ENCODE measurements around the gene FBXO17.

The FBXO17 gene

GRCh38 chr19:38921420-38922274 lies 53.9 kb downstream of the FBXO17 start:
- Histone ChIP-seq H3K27me3 (replicated peaks; ENCODE audit: control insufficient read depth, insufficient read depth, low read length) (no peaks in the 10 kb centered on the region), H3K4me1 (ENCODE audit: control insufficient read depth, insufficient read depth, low read length) (no peaks in the 10 kb centered on the region), H3K9me3 (ENCODE audit: control insufficient read depth, low read length) (no peaks in the 10 kb centered on the region), H3K4me3 (ENCODE audit: low read length) (no peak overlapping the region), H3K36me3 (ENCODE audit: control insufficient read depth, insufficient read depth, low read length, severe bottlenecking) (peaks cover 30% of the 10 kb centered on the region), H3K9ac (ENCODE audit: low read length) (no peak overlapping the region)
- no peak for DNase-seq (ENCODE audit: low read depth)

- H3K9ac ChIP-seq (ENCODE audit: low read length): no peak overlapping the region
These were observed 54.7 kb downstream of the FBXO17 start for GRCh38 chr19:38920602-38921419.

DNA sequence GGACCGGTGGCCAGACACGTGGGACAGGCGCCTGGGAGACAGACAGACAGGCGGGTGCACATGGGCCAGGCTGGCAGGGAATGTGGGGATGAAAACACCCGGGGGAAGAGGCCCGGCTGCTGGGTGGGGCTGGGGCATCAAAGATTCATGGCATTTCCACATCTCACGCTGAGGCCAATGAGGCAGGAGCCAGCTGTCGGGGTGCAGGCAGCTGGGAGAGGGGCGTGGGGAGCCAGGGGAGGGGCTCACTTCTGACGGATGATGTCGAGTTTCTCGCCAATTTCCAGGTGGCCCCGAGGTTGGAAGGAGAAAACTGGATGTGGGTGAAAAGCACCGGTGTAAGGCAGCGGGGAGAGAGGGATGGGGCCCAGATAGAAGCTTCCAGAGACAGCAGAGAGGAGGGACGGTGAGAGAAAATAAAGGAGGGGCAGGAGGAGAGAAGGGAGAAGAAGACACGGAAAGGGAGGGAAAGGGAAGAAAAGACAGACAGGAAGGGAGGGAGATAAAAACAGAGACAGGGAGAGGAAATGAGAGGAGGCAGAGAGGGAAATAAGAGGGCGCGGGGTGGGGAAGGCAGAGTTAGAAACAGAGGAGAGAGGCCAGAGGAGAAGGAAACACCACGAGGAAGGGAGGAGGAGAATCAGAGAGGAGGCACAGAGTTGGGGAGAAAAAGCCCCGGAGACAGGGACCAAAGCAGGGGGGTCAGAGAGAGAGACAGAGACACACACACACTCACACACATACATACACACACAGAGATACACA lies 55.5 kb downstream of the FBXO17 start:
- Histone ChIP-seq H3K36me3 (ENCODE audit: control insufficient read depth, insufficient read depth, low read length, severe bottlenecking) (peaks cover 18% of the 10 kb centered on the region), H3K9me3 (ENCODE audit: control insufficient read depth, low read length) (no peaks in the 10 kb centered on the region), H3K9ac (ENCODE audit: low read length) (no peak overlapping the region), H3K27me3 (replicated peaks; ENCODE audit: control insufficient read depth, insufficient read depth, low read length) (no peaks in the 10 kb centered on the region), H3K4me1 (ENCODE audit: control insufficient read depth, insufficient read depth, low read length) (no peaks in the 10 kb centered on the region), H3K4me3 (ENCODE audit: low read length) (no peak overlapping the region)
- DNase-seq (ENCODE audit: low read depth): no peak

More at GRCh38 chr19:38920602-38921419, 54.7 kb downstream of the FBXO17 start:
- no peak for DNase-seq (ENCODE audit: low read depth)
- Histone ChIP-seq H3K36me3 (ENCODE audit: control insufficient read depth, insufficient read depth, low read length, severe bottlenecking) (peaks cover 25% of the 10 kb centered on the region), H3K27me3 (replicated peaks; ENCODE audit: control insufficient read depth, insufficient read depth, low read length) (no peaks in the 10 kb centered on the region), H3K4me3 (ENCODE audit: low read length) (no peak overlapping the region), H3K9me3 (ENCODE audit: control insufficient read depth, low read length) (no peaks in the 10 kb centered on the region), H3K4me1 (ENCODE audit: control insufficient read depth, insufficient read depth, low read length) (no peaks in the 10 kb centered on the region)

DNA sequence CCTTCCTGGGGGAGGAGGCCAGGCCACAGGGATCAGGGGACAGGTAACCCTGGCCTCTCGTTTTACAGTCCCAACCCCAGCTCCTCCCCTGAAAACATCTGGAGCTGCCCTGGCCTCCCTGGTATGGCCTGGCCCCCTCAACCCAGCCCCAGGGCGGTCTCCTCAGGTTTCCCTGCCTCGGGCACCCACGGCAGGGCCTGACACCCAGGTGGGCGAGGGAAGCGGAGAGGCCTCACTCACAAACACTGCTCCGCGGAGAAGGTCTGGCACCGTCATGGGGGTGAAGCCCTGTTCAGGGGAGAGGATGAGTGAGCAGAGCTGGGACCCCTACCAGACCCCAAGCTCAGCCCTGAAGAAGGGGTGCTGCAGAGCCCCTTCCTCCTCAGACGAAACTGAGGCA lies 57.0 kb downstream of the FBXO17 start:
- Histone ChIP-seq H3K27me3 (replicated peaks; ENCODE audit: control insufficient read depth, insufficient read depth, low read length) (no peaks in the 10 kb centered on the region), H3K4me1 (ENCODE audit: control insufficient read depth, insufficient read depth, low read length) (no peaks in the 10 kb centered on the region), H3K36me3 (ENCODE audit: control insufficient read depth, insufficient read depth, low read length, severe bottlenecking) (peaks cover 10% of the 10 kb centered on the region), H3K4me3 (ENCODE audit: low read length) (no peak overlapping the region), H3K9ac (ENCODE audit: low read length) (no peak overlapping the region), H3K9me3 (ENCODE audit: control insufficient read depth, low read length) (no peaks in the 10 kb centered on the region)
- no peak for DNase-seq (ENCODE audit: low read depth)

DNA sequence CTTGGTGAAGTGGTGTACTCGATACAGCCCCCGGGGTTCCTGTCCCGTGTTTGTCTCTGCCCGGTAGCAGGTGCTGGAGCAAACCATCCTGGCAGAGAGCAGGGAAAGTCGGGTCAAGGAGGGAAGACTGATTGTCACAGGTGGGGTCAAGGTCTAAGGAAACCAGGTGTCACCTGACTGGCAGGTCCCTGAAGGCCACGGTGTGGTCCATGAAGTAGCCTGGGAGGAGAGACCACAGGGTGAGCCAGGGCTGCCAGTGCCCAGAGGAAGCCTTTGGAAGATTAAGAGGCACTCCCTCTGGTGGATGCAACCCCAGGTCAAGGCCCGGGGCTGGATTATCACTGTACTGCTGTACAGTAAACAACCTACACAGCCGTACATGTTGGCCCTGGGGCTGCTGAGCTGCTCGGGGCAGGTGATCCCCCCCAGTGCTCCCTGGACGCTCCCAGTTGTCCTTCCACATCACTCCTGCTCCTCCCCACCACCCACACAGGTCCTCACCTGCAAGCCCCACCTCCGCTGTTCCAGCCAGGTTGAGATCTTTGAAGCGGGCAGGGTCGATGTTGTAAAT lies 57.5 kb downstream of the FBXO17 start:
- Histone ChIP-seq H3K36me3 (ENCODE audit: control insufficient read depth, insufficient read depth, low read length, severe bottlenecking) (peaks cover 10% of the 10 kb centered on the region), H3K9me3 (ENCODE audit: control insufficient read depth, low read length) (no peaks in the 10 kb centered on the region), H3K27me3 (replicated peaks; ENCODE audit: control insufficient read depth, insufficient read depth, low read length) (no peaks in the 10 kb centered on the region), H3K4me1 (ENCODE audit: control insufficient read depth, insufficient read depth, low read length) (no peaks in the 10 kb centered on the region), H3K4me3 (ENCODE audit: low read length) (no peak overlapping the region), H3K9ac (ENCODE audit: low read length) (no peak overlapping the region)
- DNase-seq (ENCODE audit: low read depth): no peak

DNA sequence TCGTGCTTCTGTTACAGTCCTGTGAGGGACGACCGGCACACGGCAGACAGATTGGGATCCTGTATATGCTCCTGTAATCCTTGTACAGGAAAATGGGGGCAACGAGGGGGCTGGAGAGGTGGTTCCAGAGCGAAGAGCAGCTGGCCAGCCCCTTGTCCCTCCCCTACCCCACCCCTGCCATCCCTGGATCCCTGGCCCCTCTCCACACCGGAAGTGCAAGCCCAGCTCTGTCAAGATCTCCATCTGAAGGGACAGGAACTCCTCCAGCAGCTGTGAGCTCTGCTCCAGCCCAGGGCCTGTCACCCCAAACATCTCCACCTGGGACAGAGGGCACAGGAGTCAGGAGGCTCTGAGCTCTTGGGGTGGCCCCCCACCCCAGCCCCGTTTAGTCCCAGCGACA lies 58.0 kb downstream of the FBXO17 start:
- H3K4me1 ChIP-seq (ENCODE audit: control insufficient read depth, insufficient read depth, low read length): no peaks in the 10 kb centered on the region
- DNase-seq (ENCODE audit: low read depth): no peak
- no peak overlapping the region for H3K4me3 ChIP-seq (ENCODE audit: low read length)
- no peak overlapping the region for H3K9ac ChIP-seq (ENCODE audit: low read length)
- H3K9me3 ChIP-seq (ENCODE audit: control insufficient read depth, low read length): no peaks in the 10 kb centered on the region
- peaks cover 9% of the 10 kb centered on the region for H3K36me3 ChIP-seq (ENCODE audit: control insufficient read depth, insufficient read depth, low read length, severe bottlenecking)
- no peaks in the 10 kb centered on the region for H3K27me3 ChIP-seq (replicated peaks; ENCODE audit: control insufficient read depth, insufficient read depth, low read length)

GRCh38 chr19:38915329-38916321 lies 59.9 kb downstream of the FBXO17 start:
- no peak overlapping the region for H3K4me3 ChIP-seq (ENCODE audit: low read length)
- no peaks in the 10 kb centered on the region for H3K4me1 ChIP-seq (ENCODE audit: control insufficient read depth, insufficient read depth, low read length)
- H3K9ac ChIP-seq (ENCODE audit: low read length): no peak overlapping the region
- H3K27me3 ChIP-seq (replicated peaks; ENCODE audit: control insufficient read depth, insufficient read depth, low read length): peaks cover 5% of the 10 kb centered on the region
- DNase-seq (ENCODE audit: low read depth): no peak
- no peaks in the 10 kb centered on the region for H3K9me3 ChIP-seq (ENCODE audit: control insufficient read depth, low read length)
- H3K36me3 ChIP-seq (ENCODE audit: control insufficient read depth, insufficient read depth, low read length, severe bottlenecking): no peaks in the 10 kb centered on the region

GRCh38 chr19:38913958-38914357 lies 61.6 kb downstream of the FBXO17 start:
- H3K9me3 ChIP-seq (ENCODE audit: control insufficient read depth, low read length): no peaks in the 10 kb centered on the region
- peaks cover 2% of the 10 kb centered on the region for H3K36me3 ChIP-seq (ENCODE audit: control insufficient read depth, insufficient read depth, low read length, severe bottlenecking)
- H3K9ac ChIP-seq (ENCODE audit: low read length): no peak overlapping the region
- H3K4me1 ChIP-seq (ENCODE audit: control insufficient read depth, insufficient read depth, low read length): no peaks in the 10 kb centered on the region
- peaks cover 5% of the 10 kb centered on the region for H3K27me3 ChIP-seq (replicated peaks; ENCODE audit: control insufficient read depth, insufficient read depth, low read length)
- no peak overlapping the region for H3K4me3 ChIP-seq (ENCODE audit: low read length)
- DNase-seq (ENCODE audit: low read depth): no peak

GRCh38 chr19:38912600-38913514 lies 62.7 kb downstream of the FBXO17 start:
- H3K9ac ChIP-seq (ENCODE audit: low read length): no peak overlapping the region
- H3K9me3 ChIP-seq (ENCODE audit: control insufficient read depth, low read length): no peaks in the 10 kb centered on the region
- no peaks in the 10 kb centered on the region for H3K4me1 ChIP-seq (ENCODE audit: control insufficient read depth, insufficient read depth, low read length)
- DNase-seq (ENCODE audit: low read depth): no peak
- H3K36me3 ChIP-seq (ENCODE audit: control insufficient read depth, insufficient read depth, low read length, severe bottlenecking): peaks cover 6% of the 10 kb centered on the region
- H3K4me3 ChIP-seq (ENCODE audit: low read length): no peak overlapping the region
- peaks cover 5% of the 10 kb centered on the region for H3K27me3 ChIP-seq (replicated peaks; ENCODE audit: control insufficient read depth, insufficient read depth, low read length)
